HG02763 (cell line): Measurements from ENCODE around the gene AP3S2.
"Not testable (repeated sequence)": the region's sequence is repeated elsewhere in the genome, so short reads cannot be mapped to it uniquely, and the experiment has no call there.

Experiments used
- ATAC-seq: cut with Tn5 transposase; IDR thresholded peaks from one replicate; pipeline ENCODE4 v1.9.1; 2021; ENCODE audit warnings: mild to moderate bottlenecking, moderate library complexity; ENCODE audit not compliant: unreplicated experiment

The AP3S2 gene

GRCh38 chr15:89836267-89837133 lies 57.3 kb downstream of the AP3S2 start:
- ATAC-seq: no peak

GRCh38 chr15:89835176-89835564 lies 58.6 kb downstream of the AP3S2 start:
- no peak for ATAC-seq

- not testable (repeated sequence) for ATAC-seq
Measured at GRCh38 chr15:89834465-89835175, 59.2 kb downstream of the AP3S2 start.

GRCh38 chr15:89833966-89834365 lies 59.8 kb downstream of the AP3S2 start:
- ATAC-seq: no peak

GRCh38 chr15:89830639-89831038 lies 63.2 kb downstream of the AP3S2 start:
- no peak for ATAC-seq

- no peak for ATAC-seq
Measured at GRCh38 chr15:89829616-89830440, 64.0 kb downstream of the AP3S2 start.

GRCh38 chr15:89829161-89829560 lies 64.6 kb downstream of the AP3S2 start:
- ATAC-seq: no peak

- ATAC-seq: no peak
Measured at GRCh38 chr15:89828281-89829145, 65.3 kb downstream of the AP3S2 start.

GRCh38 chr15:89827829-89828228 lies 66.0 kb downstream of the AP3S2 start:
- ATAC-seq: no peak

GRCh38 chr15:89826671-89827655 lies 66.8 kb downstream of the AP3S2 start:
- no peak for ATAC-seq

- ATAC-seq: no peak
Measured at GRCh38 chr15:89825271-89825940, 68.4 kb downstream of the AP3S2 start.

GRCh38 chr15:89824607-89824867 lies 69.3 kb downstream of the AP3S2 start:
- no peak for ATAC-seq

- no peak for ATAC-seq
Measured at GRCh38 chr15:89823836-89824606, 69.8 kb downstream of the AP3S2 start.

GRCh38 chr15:89822951-89823711 lies 70.7 kb downstream of the AP3S2 start:
- ATAC-seq: no peak

- no peak for ATAC-seq
Measured at GRCh38 chr15:89822611-89822950, 71.2 kb downstream of the AP3S2 start.

GRCh38 chr15:89822026-89822425 lies 71.8 kb downstream of the AP3S2 start:
- no peak for ATAC-seq
